Tongue (tissue), 2 donors: ENCODE data around the gene PCK1. TPM values are rescaled to one million over a fixed set of nuclear protein-coding genes. Genes with fewer than 3 reads are reported as not detected.

ENCODE experiments used
- DNase-seq: peaks from one replicate; pipeline ENCODE4 v3.0.0-alpha.2; 2015
- total RNA-seq: library from RNA; depleted of rRNA; stranded (reverse); fragments of >200 nt; gene quantifications from one replicate; pipeline ENCODE4 v1.2.3, GENCODE V29; 2014

PCK1 gene
- total RNA-seq, 1 donor from 2014 or later: 0.72 TPM

- no peak for DNase-seq
Measured at GRCh38 chr20:57577679-57578475, 17.0 kb downstream of the PCK1 start.

GRCh38 chr20:57578476-57579165, 17.7 kb downstream of the PCK1 start:
- DNase-seq: no peak

GRCh38 chr20:57579331-57579897, 18.5 kb downstream of the PCK1 start:
- no peak for DNase-seq

GRCh38 chr20:57579898-57580447, 19.1 kb downstream of the PCK1 start:
- DNase-seq: no peak

GRCh38 chr20:57580478-57581201, 19.7 kb downstream of the PCK1 start:
- DNase-seq: no peak

GRCh38 chr20:57581202-57582028, 20.5 kb downstream of the PCK1 start:
- DNase-seq: no peak

GRCh38 chr20:57582029-57582378, 21.1 kb downstream of the PCK1 start:
- DNase-seq: no peak

GRCh38 chr20:57582432-57583288, 21.8 kb downstream of the PCK1 start:
- DNase-seq: peak; percentile 88

GRCh38 chr20:57583289-57584257, 22.7 kb downstream of the PCK1 start:
- DNase-seq: no peak

- DNase-seq: peak; percentile 66
Measured at GRCh38 chr20:57584768-57585461, 24.0 kb downstream of the PCK1 start.

GRCh38 chr20:57585466-57586213, 24.7 kb downstream of the PCK1 start:
- no peak for DNase-seq

GRCh38 chr20:57586370-57586793, 25.5 kb downstream of the PCK1 start:
- DNase-seq: no peak

GRCh38 chr20:57586943-57587277, 26.0 kb downstream of the PCK1 start:
- DNase-seq: no peak

GRCh38 chr20:57587278-57587988, 26.5 kb downstream of the PCK1 start:
- DNase-seq: no peak

- no peak for DNase-seq
Measured at GRCh38 chr20:57587989-57588377, 27.1 kb downstream of the PCK1 start.

- DNase-seq: no peak
Measured at GRCh38 chr20:57588596-57588995, 27.7 kb downstream of the PCK1 start.

- DNase-seq: no peak
Measured at GRCh38 chr20:57589123-57589727, 28.3 kb downstream of the PCK1 start.
